Adrenal gland (tissue), 5 donors: Measurements from ENCODE around the gene A3GALT2.

Experiments used
- POLR2A ChIP-seq, 2 donors: fragments of 450-650 bp; IDR thresholded peaks; one replicate each; pipeline ENCODE4 v1.6.1; 2017; ENCODE audit warnings: antibody characterized with exemption in 2 of 2, mild to moderate bottlenecking in 2 of 2, moderate library complexity in 1 of 2
- TF ChIP-seq, protein P1 (sequence below), 6 experiments: fragments of 450-650 bp in 4 of 6; fragments of 200-600 bp in 2 of 6; sonication (generic) in 1 of 6; IDR thresholded peaks; 1 replicate in 5 of 6; 2 replicates in 1 of 6; pipeline versions ENCODE4 v1.5.1 to v1.8.0; 2016 to 2021; ENCODE audit warnings: antibody characterized with exemption in 6 of 6, mild to moderate bottlenecking in 2 of 6, moderate library complexity in 1 of 6
- donor health status: DM: no; HTN: no; CAD: no.

DNA sequence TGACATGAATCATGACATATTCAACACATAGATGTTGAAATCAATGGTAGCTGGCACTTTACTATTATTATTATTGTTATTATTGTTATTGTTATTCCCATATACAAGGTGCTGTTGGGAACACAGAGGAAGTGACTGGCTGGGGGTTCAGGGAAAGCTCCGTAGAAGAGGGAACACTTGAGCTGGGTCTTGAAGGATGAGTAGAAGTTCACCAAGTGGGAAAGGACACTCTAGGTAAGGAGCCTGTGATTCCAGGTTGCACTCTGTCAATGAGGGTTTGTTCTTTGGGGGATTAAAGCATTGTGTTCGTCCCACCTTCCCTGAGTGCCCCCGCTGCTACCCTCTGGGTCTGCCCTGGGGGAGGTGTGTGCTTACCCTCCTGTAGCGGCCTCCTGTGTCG, 50.5 kb downstream of the A3GALT2 start:
- TF ChIP-seq, protein P1, sequence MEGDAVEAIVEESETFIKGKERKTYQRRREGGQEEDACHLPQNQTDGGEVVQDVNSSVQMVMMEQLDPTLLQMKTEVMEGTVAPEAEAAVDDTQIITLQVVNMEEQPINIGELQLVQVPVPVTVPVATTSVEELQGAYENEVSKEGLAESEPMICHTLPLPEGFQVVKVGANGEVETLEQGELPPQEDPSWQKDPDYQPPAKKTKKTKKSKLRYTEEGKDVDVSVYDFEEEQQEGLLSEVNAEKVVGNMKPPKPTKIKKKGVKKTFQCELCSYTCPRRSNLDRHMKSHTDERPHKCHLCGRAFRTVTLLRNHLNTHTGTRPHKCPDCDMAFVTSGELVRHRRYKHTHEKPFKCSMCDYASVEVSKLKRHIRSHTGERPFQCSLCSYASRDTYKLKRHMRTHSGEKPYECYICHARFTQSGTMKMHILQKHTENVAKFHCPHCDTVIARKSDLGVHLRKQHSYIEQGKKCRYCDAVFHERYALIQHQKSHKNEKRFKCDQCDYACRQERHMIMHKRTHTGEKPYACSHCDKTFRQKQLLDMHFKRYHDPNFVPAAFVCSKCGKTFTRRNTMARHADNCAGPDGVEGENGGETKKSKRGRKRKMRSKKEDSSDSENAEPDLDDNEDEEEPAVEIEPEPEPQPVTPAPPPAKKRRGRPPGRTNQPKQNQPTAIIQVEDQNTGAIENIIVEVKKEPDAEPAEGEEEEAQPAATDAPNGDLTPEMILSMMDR (IDR thresholded peaks at IDR 0.05), result no peak
- no peak for TF ChIP-seq POLR2A (IDR thresholded peaks at IDR 0.05)
